ENCODE measurements around the gene TPBGL. TPM values are rescaled to one million over a fixed set of nuclear protein-coding genes. Genes with fewer than 3 reads are reported as not detected.

TPBGL gene
- total and polyA plus RNA-seq, 4 donors: 0.11 to 0.58 (median 0.33) TPM

- Histone ChIP-seq H3K36me3 (ENCODE audit: control insufficient read depth in 4 of 4, insufficient read depth in 4 of 4, low read length in 4 of 4) (peaks cover 0 to 4% (median 2%) of the 10 kb centered on the region in 4 donors), H3K27ac (ENCODE audit: low read depth in 1 of 2, low read length in 1 of 2) (no peak overlapping the region), H3K4me3 (no peak overlapping the region), H3K4me1 (ENCODE audit: control insufficient read depth in 5 of 5, insufficient read depth in 5 of 5, low read length in 5 of 5) (peaks cover 0 to 4% (median 0%) of the 10 kb centered on the region in 5 donors), H3K9me3 (ENCODE audit: control insufficient read depth in 4 of 4, insufficient read depth in 3 of 4, low read length in 3 of 4) (no peaks in the 10 kb centered on the region), H3K27me3 (ENCODE audit: control insufficient read depth in 3 of 3, insufficient read depth in 3 of 3, low read length in 2 of 3) (peaks cover 0 to 3% (median 0%) of the 10 kb centered on the region in 3 donors), H3K9ac (ENCODE audit: insufficient read depth in 1 of 2, low read length in 2 of 2) (no peak overlapping the region)
- no peak for TF ChIP-seq CTCF (IDR thresholded peaks at IDR 0.05; ENCODE audit: control extremely low read depth, extremely low read depth)
- WGBS, 2 donors: 57 to 63% methylated on average over 10 of the region's 10 CpGs
- no peak for ATAC-seq (ENCODE audit: insufficient read depth, low FRiP score)
- peak in 2 of 3 donors; percentile 16 for DNase-seq
These were observed 20.0 kb downstream of the TPBGL start for GRCh38 chr11:75260396-75261170.

GRCh38 chr11:75261902-75262361 is 21.4 kb downstream of the TPBGL start:
- WGBS, 2 donors: 76 to 78% methylated on average over 6 of the region's 6 CpGs
- H3K9me3 ChIP-seq (ENCODE audit: control insufficient read depth in 4 of 4, insufficient read depth in 3 of 4, low read length in 3 of 4): no peaks in the 10 kb centered on the region
- no peak overlapping the region for H3K4me3 ChIP-seq
- no peak for ATAC-seq (ENCODE audit: insufficient read depth, low FRiP score)
- H3K27me3 ChIP-seq (ENCODE audit: control insufficient read depth in 3 of 3, insufficient read depth in 3 of 3, low read length in 2 of 3): peaks cover 0 to 3% (median 0%) of the 10 kb centered on the region in 3 donors
- DNase-seq: peak in 1 of 3 donors; percentile 10
- peaks cover 0 to 15% (median 7%) of the 10 kb centered on the region in 4 donors for H3K36me3 ChIP-seq (ENCODE audit: control insufficient read depth in 4 of 4, insufficient read depth in 4 of 4, low read length in 4 of 4)
- TF ChIP-seq CTCF (IDR thresholded peaks at IDR 0.05; ENCODE audit: control extremely low read depth, extremely low read depth): no peak
- H3K4me1 ChIP-seq (ENCODE audit: control insufficient read depth in 5 of 5, insufficient read depth in 5 of 5, low read length in 5 of 5): peaks cover 0 to 4% (median 0%) of the 10 kb centered on the region in 5 donors
- H3K9ac ChIP-seq (ENCODE audit: insufficient read depth in 1 of 2, low read length in 2 of 2): no peak overlapping the region
- H3K27ac ChIP-seq (ENCODE audit: low read depth in 1 of 2, low read length in 1 of 2): no peak overlapping the region

- DNase-seq (no peak), ATAC-seq (ENCODE audit: insufficient read depth, low FRiP score) (no peak)
- no peak overlapping the region for H3K4me3 ChIP-seq
- 86 to 92% methylated on average over 4 of the region's 4 CpGs for WGBS, 2 donors
- H3K27ac ChIP-seq (ENCODE audit: low read depth in 1 of 2, low read length in 1 of 2): no peak overlapping the region
- no peak for TF ChIP-seq CTCF (IDR thresholded peaks at IDR 0.05; ENCODE audit: control extremely low read depth, extremely low read depth)
- H3K9me3 ChIP-seq (ENCODE audit: control insufficient read depth in 4 of 4, insufficient read depth in 3 of 4, low read length in 3 of 4): no peaks in the 10 kb centered on the region
- H3K27me3 ChIP-seq (ENCODE audit: control insufficient read depth in 3 of 3, insufficient read depth in 3 of 3, low read length in 2 of 3): no peaks in the 10 kb centered on the region
- peaks cover 0 to 4% (median 0%) of the 10 kb centered on the region in 5 donors for H3K4me1 ChIP-seq (ENCODE audit: control insufficient read depth in 5 of 5, insufficient read depth in 5 of 5, low read length in 5 of 5)
- H3K36me3 ChIP-seq (ENCODE audit: control insufficient read depth in 4 of 4, insufficient read depth in 4 of 4, low read length in 4 of 4): peaks cover 0 to 19% (median 7%) of the 10 kb centered on the region in 4 donors
- no peak overlapping the region for H3K9ac ChIP-seq (ENCODE audit: insufficient read depth in 1 of 2, low read length in 2 of 2)
These were observed 21.9 kb downstream of the TPBGL start for GRCh38 chr11:75262436-75262835.

All from lung (tissue), 12 donors.